SK-N-SH treated with all-trans-retinoic acid at 6 μM for 48 hours (cell line): ENCODE results near the gene TUT7.

Source experiments
- ARNTL ChIP-seq: fragments of 450-650 bp; formaldehyde crosslinking; IDR thresholded peaks from 2 replicates; pipeline ENCODE4 v1.5.0; 2020; ENCODE audit warnings: low read depth, mild to moderate bottlenecking, moderate library complexity, borderline replicate concordance
- BACH2 ChIP-seq: fragments of 250-450 bp; sonication (Bioruptor Pico); IDR thresholded peaks from 2 replicates; pipeline ENCODE4 v1.9.0; 2021; ENCODE audit warnings: mild to moderate bottlenecking, borderline replicate concordance
- CSDC2 ChIP-seq: fragments of 250-450 bp; sonication (Bioruptor Pico); IDR thresholded peaks from 2 replicates; pipeline ENCODE4 v1.5.0; 2020; ENCODE audit warnings: mild to moderate bottlenecking, moderate library complexity
- ISL1 ChIP-seq: fragments of 250-450 bp; sonication (Bioruptor Pico); IDR thresholded peaks from 2 replicates; pipeline ENCODE4 v2.1.2; 2022; ENCODE audit warnings: mild to moderate bottlenecking, moderate library complexity
- OSR1 ChIP-seq: fragments of 250-450 bp; sonication (Bioruptor Pico); IDR thresholded peaks from 2 replicates; pipeline ENCODE4 v1.8.0; 2022; ENCODE audit warnings: moderate library complexity, mild to moderate bottlenecking, inconsistent platforms
- PPARA ChIP-seq: fragments of 250-450 bp; sonication (Bioruptor Pico); IDR thresholded peaks from 2 replicates; pipeline ENCODE4 v1.5.0; 2020; ENCODE audit warnings: mild to moderate bottlenecking, borderline replicate concordance
- TOX ChIP-seq: fragments of 250-450 bp; sonication (Bioruptor Pico); IDR thresholded peaks from 2 replicates; pipeline ENCODE4 v1.8.0; 2021; ENCODE audit warnings: mild to moderate bottlenecking, moderate library complexity, borderline replicate concordance
- TSHZ2 ChIP-seq: fragments of 250-450 bp; sonication (Bioruptor Pico); IDR thresholded peaks from 2 replicates; pipeline ENCODE4 v1.5.0; 2020; ENCODE audit warnings: mild to moderate bottlenecking, moderate library complexity
- ZC3H10 ChIP-seq: fragments of 250-450 bp; sonication (Bioruptor Pico); IDR thresholded peaks from 2 replicates; pipeline ENCODE4 v1.5.1; 2021; ENCODE audit warnings: mild to moderate bottlenecking, moderate library complexity
- ZFP30 ChIP-seq: fragments of 450-650 bp; formaldehyde crosslinking; IDR thresholded peaks from 2 replicates; pipeline ENCODE4 v1.5.0; 2022; ENCODE audit warnings: mild to moderate bottlenecking, moderate library complexity
- TF ChIP-seq, protein P1 (sequence below): fragments of 250-450 bp; sonication (Bioruptor Pico); IDR thresholded peaks from 2 replicates; pipeline ENCODE4 v1.5.1; 2020; ENCODE audit warnings: low read depth, mild to moderate bottlenecking, moderate library complexity
- TF ChIP-seq, protein P2 (sequence below): fragments of 250-450 bp; sonication (Bioruptor Pico); IDR thresholded peaks from 2 replicates; pipeline ENCODE4 v1.8.0; 2020; ENCODE audit warnings: mild to moderate bottlenecking, moderate library complexity, borderline replicate concordance
- TF ChIP-seq, protein P3 (sequence below): fragments of 250-450 bp; sonication (Bioruptor Pico); IDR thresholded peaks from 2 replicates; pipeline ENCODE4 v1.8.0; 2021; ENCODE audit warnings: low read depth, mild to moderate bottlenecking, moderate library complexity, borderline replicate concordance

DNA sequence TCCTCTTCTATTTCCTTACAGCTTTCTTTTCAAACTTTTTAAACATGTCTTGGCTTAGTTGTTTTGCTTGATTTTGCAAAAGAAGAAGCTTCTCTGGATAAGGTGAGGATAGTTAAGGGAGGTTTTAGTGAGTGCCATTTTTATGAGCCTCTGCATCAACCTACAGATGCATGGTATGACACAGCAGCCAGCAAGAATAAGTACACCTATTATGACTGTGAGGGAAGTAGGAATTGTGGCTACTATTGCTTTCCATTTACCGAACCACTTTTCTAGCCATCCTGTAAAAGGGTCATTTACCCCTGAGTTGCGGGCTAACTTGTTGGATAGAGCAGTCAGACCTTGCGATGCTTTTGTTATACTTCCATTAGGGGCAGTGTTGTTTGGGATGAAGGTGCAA lies 7.0 kb upstream of the TUT7 start:
- TF ChIP-seq ZFP30 (CRISPR knock-in tag) (no peak), OSR1 (no peak), ARNTL (CRISPR knock-in tag) (no peak), TSHZ2 (CRISPR knock-in tag) (no peak), TOX (CRISPR knock-in tag) (no peak), ZC3H10 (CRISPR knock-in tag) (no peak), PPARA (CRISPR knock-in tag) (no peak), CSDC2 (CRISPR knock-in tag) (no peak), BACH2 (CRISPR knock-in tag) (no peak), ISL1 (CRISPR knock-in tag) (no peak)
- TF ChIP-seq, protein P1, sequence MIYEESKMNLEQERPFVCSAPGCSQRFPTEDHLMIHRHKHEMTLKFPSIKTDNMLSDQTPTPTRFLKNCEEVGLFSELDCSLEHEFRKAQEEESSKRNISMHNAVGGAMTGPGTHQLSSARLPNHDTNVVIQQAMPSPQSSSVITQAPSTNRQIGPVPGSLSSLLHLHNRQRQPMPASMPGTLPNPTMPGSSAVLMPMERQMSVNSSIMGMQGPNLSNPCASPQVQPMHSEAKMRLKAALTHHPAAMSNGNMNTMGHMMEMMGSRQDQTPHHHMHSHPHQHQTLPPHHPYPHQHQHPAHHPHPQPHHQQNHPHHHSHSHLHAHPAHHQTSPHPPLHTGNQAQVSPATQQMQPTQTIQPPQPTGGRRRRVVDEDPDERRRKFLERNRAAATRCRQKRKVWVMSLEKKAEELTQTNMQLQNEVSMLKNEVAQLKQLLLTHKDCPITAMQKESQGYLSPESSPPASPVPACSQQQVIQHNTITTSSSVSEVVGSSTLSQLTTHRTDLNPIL (CRISPR knock-in tag): no peak
- TF ChIP-seq, protein P2, sequence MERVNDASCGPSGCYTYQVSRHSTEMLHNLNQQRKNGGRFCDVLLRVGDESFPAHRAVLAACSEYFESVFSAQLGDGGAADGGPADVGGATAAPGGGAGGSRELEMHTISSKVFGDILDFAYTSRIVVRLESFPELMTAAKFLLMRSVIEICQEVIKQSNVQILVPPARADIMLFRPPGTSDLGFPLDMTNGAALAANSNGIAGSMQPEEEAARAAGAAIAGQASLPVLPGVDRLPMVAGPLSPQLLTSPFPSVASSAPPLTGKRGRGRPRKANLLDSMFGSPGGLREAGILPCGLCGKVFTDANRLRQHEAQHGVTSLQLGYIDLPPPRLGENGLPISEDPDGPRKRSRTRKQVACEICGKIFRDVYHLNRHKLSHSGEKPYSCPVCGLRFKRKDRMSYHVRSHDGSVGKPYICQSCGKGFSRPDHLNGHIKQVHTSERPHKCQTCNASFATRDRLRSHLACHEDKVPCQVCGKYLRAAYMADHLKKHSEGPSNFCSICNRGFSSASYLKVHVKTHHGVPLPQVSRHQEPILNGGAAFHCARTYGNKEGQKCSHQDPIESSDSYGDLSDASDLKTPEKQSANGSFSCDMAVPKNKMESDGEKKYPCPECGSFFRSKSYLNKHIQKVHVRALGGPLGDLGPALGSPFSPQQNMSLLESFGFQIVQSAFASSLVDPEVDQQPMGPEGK (CRISPR knock-in tag): no peak
- TF ChIP-seq, protein P3, sequence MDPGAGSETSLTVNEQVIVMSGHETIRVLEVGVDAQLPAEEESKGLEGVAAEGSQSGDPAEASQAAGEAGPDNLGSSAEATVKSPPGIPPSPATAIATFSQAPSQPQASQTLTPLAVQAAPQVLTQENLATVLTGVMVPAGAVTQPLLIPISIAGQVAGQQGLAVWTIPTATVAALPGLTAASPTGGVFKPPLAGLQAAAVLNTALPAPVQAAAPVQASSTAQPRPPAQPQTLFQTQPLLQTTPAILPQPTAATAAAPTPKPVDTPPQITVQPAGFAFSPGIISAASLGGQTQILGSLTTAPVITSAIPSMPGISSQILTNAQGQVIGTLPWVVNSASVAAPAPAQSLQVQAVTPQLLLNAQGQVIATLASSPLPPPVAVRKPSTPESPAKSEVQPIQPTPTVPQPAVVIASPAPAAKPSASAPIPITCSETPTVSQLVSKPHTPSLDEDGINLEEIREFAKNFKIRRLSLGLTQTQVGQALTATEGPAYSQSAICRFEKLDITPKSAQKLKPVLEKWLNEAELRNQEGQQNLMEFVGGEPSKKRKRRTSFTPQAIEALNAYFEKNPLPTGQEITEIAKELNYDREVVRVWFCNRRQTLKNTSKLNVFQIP (CRISPR knock-in tag): no peak
